Memory B cell (primary cell): ENCODE results near the gene PIBF1.
A peak's percentile ranks its signal among the peaks of the same experiment; 100 is the strongest.
"Not testable (repeated sequence)": the region's sequence is repeated elsewhere in the genome, so short reads cannot be mapped to it uniquely, and the experiment has no call there.

Experiments used
- ATAC-seq: fragments of 150-1000 bp; cut with Tn5 transposase; 2 replicates; pipeline ENCODE4 v1.10.0; 2021; ENCODE audit warnings: low read depth, mild to moderate bottlenecking, moderate library complexity
- DNase-seq, 2 donors: peaks; one replicate each; pipeline ENCODE4 v3.0.0; 2022; ENCODE audit warnings: low spot score in 2 of 2
- H3K27ac Mint-ChIP-seq: one replicate; pipeline ENCODE4 v1.8.0; 2022; ENCODE audit warnings: mild to moderate bottlenecking, moderate library complexity, mixed read lengths
- H3K27me3 Mint-ChIP-seq: one replicate; pipeline ENCODE4 v1.8.0; 2022; ENCODE audit warnings: mixed read lengths
- H3K36me3 Mint-ChIP-seq: one replicate; pipeline ENCODE4 v1.8.0; 2022; ENCODE audit warnings: mild to moderate bottlenecking, mixed read lengths
- H3K4me1 Mint-ChIP-seq: one replicate; pipeline ENCODE4 v1.8.0; 2022; ENCODE audit warnings: mixed read lengths
- H3K4me3 Mint-ChIP-seq: one replicate; pipeline ENCODE4 v1.8.0; 2022; ENCODE audit warnings: mild to moderate bottlenecking, moderate library complexity, mixed read lengths
- H3K9me3 Mint-ChIP-seq: one replicate; pipeline ENCODE4 v1.8.0; 2022; ENCODE audit warnings: mixed read lengths

The PIBF1 gene

GRCh38 chr13:72792640-72793039 lies 10.7 kb downstream of the PIBF1 start:
- no peak for ATAC-seq

GRCh38 chr13:72798817-72799216 lies 16.9 kb downstream of the PIBF1 start:
- H3K36me3 Mint-ChIP-seq = peaks cover 28% of the 10 kb centered on the region
- ATAC-seq (no peak), DNase-seq (no peak)
- H3K27me3 Mint-ChIP-seq = no peaks in the 10 kb centered on the region
- peaks cover 10% of the 10 kb centered on the region for H3K4me1 Mint-ChIP-seq
- no peak overlapping the region for H3K27ac Mint-ChIP-seq
- H3K9me3 Mint-ChIP-seq = no peaks in the 10 kb centered on the region
- H3K4me3 Mint-ChIP-seq = no peak overlapping the region

More at GRCh38 chr13:72792640-72793039, 10.7 kb downstream of the PIBF1 start:
- no peaks in the 10 kb centered on the region for H3K9me3 Mint-ChIP-seq
- peaks cover 14% of the 10 kb centered on the region for H3K4me1 Mint-ChIP-seq
- DNase-seq = no peak
- H3K36me3 Mint-ChIP-seq = peaks cover 32% of the 10 kb centered on the region
- H3K27ac Mint-ChIP-seq = no peak overlapping the region
- H3K27me3 Mint-ChIP-seq = no peaks in the 10 kb centered on the region
- H3K4me3 Mint-ChIP-seq = no peak overlapping the region

DNA sequence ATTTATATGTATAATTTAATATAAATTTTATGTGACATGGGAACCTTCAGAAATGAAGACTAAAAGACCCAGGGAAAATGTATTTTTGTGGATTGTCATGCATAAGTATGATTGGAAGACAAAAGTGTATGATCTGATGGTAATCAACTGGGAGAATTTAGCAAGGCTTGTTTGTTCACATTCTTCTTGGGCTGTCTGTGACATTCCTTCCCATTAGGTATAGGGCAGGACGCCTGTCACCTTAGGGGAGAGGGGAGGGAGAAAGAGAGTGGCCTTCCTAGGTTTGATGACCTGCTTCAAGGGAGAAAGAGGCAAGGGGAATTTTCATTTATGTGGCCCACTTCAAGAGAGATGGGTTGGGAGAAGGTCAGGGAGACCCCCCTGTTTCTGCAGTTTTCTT lies 22.4 kb downstream of the PIBF1 start:
- no peaks in the 10 kb centered on the region for H3K27me3 Mint-ChIP-seq
- DNase-seq (no peak), ATAC-seq (no peak)
- H3K9me3 Mint-ChIP-seq = no peaks in the 10 kb centered on the region
- peaks cover 17% of the 10 kb centered on the region for H3K36me3 Mint-ChIP-seq
- H3K4me3 Mint-ChIP-seq = no peak overlapping the region
- peaks cover 9% of the 10 kb centered on the region for H3K4me1 Mint-ChIP-seq
- H3K27ac Mint-ChIP-seq = peak overlapping the region; percentile 26

DNA sequence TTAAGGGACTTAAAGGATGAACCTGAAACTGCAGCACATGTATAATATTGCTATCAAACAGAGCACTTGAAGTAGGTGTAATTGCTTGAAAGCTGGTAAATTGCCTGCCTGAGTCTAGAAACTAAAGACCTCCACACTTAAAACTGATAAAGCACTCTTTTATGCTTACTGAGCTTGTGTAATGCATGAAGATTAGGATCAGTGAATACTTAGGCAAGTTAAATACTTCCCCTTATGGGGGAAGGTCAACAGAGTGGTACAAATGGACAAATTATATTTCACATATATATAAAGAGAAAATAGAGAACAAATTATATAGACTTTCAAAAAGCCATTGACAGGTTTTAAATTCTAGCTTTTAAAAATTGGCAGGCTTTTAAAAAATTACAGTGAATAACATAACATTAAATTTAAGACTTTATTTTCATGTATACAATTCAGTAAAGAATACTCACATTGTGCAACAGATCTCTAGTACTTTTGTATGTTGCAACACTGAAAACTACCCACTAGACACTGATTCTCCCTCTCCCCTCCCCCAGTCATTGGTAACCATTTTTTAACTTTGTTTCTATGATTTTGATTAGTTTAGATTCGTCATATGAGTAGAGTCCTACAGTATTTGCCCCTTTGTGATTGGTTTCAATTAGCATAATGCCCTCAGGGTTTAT lies 23.9 kb downstream of the PIBF1 start:
- no peak for ATAC-seq
- Mint-ChIP-seq H3K36me3 (peaks cover 15% of the 10 kb centered on the region), H3K27ac (no peak overlapping the region), H3K9me3 (no peaks in the 10 kb centered on the region), H3K27me3 (no peaks in the 10 kb centered on the region), H3K4me3 (no peak overlapping the region), H3K4me1 (peaks cover 7% of the 10 kb centered on the region)
- no peak for DNase-seq

DNA sequence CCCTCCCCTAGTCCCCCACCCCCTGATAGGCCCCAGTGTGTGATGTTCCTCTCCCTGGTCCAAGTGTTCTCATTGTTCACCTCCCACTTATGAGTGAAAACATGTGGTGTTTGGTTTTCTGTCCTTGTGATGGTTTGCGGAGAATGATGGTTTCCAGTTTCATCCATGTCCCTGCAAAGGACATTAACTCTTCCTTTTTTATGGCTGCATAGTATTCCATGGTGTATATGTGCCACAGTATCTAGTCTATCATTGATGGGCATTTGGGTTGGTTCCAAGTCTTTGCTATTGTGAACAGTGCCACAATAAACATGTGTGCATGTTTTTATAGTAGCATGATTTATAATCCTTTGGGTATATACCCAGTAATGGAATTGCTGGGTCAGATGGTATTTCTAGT lies 24.6 kb downstream of the PIBF1 start:
- H3K4me3 Mint-ChIP-seq, H3K27me3 Mint-ChIP-seq, DNase-seq, H3K4me1 Mint-ChIP-seq, H3K27ac Mint-ChIP-seq, ATAC-seq, H3K9me3 Mint-ChIP-seq: not testable (repeated sequence)
- peaks cover 13% of the 10 kb centered on the region for H3K36me3 Mint-ChIP-seq

DNA sequence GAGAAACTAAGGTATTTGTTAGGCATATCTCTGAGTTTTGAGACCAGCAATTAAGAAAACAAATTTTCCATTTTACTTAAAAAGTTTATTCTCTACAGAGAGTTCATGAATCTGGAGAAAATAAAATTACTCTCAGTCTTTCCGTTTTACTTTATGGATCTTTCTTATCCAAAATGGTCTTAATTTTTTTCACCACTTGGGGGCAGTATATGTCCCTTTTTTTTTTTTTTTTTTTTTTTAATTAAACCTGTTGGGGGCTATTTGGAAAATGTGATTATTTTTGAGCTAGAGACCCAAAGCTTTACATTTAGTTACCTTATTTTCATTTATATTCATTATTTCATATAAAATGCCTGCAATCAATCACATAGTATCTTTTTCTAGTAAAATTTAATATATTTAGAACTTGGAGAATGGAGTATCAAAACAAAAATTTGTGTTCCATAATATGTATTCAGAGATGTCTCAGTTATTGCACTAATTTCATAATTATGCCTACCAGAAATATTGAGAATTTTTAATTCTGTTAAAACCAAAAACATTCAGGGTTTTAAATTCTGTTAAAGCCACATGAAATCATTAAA lies 27.1 kb downstream of the PIBF1 start:
- Mint-ChIP-seq H3K9me3 (no peaks in the 10 kb centered on the region), H3K27ac (no peak overlapping the region), H3K36me3 (peaks cover 10% of the 10 kb centered on the region), H3K4me1 (no peaks in the 10 kb centered on the region), H3K4me3 (no peak overlapping the region), H3K27me3 (no peaks in the 10 kb centered on the region)
- peak in 1 of 2 donors; percentile 4 for DNase-seq
- no peak for ATAC-seq

DNA sequence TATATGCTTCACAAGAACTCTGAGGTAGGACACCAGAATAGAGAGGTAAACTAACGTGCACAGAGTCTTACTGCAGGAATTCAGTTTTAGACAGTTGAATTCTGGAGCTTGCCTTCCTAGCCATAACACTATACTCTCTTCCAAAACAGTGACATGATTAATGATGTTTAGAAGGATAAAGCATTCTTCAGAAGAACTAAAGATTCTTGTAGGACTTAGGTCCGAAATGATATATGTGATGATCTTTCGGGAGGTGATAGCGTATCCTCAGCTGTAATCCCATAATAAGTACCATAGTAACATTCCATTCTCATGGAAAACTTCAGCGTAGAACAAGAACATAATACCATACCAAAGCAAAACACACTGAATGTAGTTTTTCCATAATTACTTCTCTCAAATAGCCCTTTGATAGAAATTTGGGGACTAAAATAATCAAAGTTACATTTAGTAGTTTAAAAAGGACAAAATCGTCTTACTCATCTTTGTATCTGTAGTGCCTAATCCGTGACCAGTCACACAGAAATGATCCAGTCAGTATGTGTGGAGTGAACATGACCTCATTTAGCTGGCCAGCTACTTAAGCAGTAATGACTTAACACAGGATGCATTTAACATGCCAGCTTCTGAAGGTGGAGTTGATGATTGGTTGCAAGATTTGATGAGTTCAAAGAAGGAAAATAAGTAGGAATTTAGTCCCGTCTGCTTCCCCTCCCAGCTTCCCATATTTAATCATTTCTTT lies 38.4 kb downstream of the PIBF1 start:
- DNase-seq = no peak

GRCh38 chr13:72820898-72821279 lies 39.0 kb downstream of the PIBF1 start:
- DNase-seq (no peak), ATAC-seq (no peak)
- H3K9me3 Mint-ChIP-seq = no peaks in the 10 kb centered on the region
- H3K27ac Mint-ChIP-seq = no peak overlapping the region
- H3K4me1 Mint-ChIP-seq = no peaks in the 10 kb centered on the region
- no peak overlapping the region for H3K4me3 Mint-ChIP-seq
- no peaks in the 10 kb centered on the region for H3K27me3 Mint-ChIP-seq
- peaks cover 29% of the 10 kb centered on the region for H3K36me3 Mint-ChIP-seq

More for the DNA sequence above, 38.4 kb downstream of the PIBF1 start:
- ATAC-seq = no peak
- no peak overlapping the region for H3K27ac Mint-ChIP-seq
- H3K27me3 Mint-ChIP-seq = no peaks in the 10 kb centered on the region
- peaks cover 27% of the 10 kb centered on the region for H3K36me3 Mint-ChIP-seq
- no peaks in the 10 kb centered on the region for H3K4me1 Mint-ChIP-seq
- no peaks in the 10 kb centered on the region for H3K9me3 Mint-ChIP-seq
- no peak overlapping the region for H3K4me3 Mint-ChIP-seq

DNA sequence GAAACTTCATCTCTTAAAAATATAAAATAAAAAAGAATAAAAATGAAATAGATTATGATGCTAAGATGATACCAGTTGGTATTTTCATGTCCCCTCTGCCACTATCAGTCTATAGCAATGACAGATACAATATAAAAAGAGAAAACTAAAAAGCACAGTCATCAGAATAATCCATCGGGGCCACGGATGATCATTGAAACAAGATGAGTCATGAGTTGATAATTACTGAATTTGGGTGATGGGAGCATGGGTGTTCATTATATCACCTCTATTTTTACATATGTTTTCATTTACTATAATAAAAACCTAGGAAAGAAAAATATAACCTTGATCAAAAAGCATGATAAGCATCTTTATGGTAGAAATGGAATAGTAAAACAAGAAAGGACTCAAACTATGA lies 41.1 kb downstream of the PIBF1 start:
- no peak for DNase-seq
- no peak for ATAC-seq
- Mint-ChIP-seq H3K4me3 (no peak overlapping the region), H3K9me3 (no peaks in the 10 kb centered on the region), H3K4me1 (no peaks in the 10 kb centered on the region), H3K27me3 (no peaks in the 10 kb centered on the region), H3K36me3 (peaks cover 28% of the 10 kb centered on the region), H3K27ac (no peak overlapping the region)

- Mint-ChIP-seq H3K4me1 (peaks cover 2% of the 10 kb centered on the region), H3K4me3 (no peak overlapping the region), H3K36me3 (peaks cover 28% of the 10 kb centered on the region), H3K27me3 (no peaks in the 10 kb centered on the region), H3K27ac (no peak overlapping the region), H3K9me3 (no peaks in the 10 kb centered on the region)
- no peak for DNase-seq
- ATAC-seq = no peak
These were observed 41.8 kb downstream of the PIBF1 start for GRCh38 chr13:72823724-72824123.

DNA sequence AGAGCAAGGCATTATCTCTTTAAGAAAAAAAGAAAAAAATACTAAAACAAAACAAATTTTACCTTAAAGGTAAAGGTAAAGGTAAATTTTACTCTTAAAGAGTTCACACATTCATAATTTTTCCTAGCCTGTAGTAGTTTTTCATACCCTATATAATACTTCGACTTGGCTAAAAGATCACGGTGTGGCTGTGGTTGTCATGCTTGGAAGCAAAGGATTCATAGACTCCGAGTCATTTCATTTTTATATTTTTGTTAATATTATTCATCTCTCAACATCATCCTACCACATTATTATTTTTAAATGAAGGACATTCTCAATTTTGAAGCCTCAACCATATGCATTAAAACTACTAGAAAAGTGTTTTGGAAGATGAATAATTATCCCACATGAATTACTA lies 52.7 kb downstream of the PIBF1 start:
- H3K4me1 Mint-ChIP-seq = peaks cover 19% of the 10 kb centered on the region
- peaks cover 36% of the 10 kb centered on the region for H3K36me3 Mint-ChIP-seq
- H3K27ac Mint-ChIP-seq = no peak overlapping the region
- no peak for DNase-seq
- H3K4me3 Mint-ChIP-seq = no peak overlapping the region
- ATAC-seq = no peak
- H3K27me3 Mint-ChIP-seq = no peaks in the 10 kb centered on the region
- no peaks in the 10 kb centered on the region for H3K9me3 Mint-ChIP-seq

DNA sequence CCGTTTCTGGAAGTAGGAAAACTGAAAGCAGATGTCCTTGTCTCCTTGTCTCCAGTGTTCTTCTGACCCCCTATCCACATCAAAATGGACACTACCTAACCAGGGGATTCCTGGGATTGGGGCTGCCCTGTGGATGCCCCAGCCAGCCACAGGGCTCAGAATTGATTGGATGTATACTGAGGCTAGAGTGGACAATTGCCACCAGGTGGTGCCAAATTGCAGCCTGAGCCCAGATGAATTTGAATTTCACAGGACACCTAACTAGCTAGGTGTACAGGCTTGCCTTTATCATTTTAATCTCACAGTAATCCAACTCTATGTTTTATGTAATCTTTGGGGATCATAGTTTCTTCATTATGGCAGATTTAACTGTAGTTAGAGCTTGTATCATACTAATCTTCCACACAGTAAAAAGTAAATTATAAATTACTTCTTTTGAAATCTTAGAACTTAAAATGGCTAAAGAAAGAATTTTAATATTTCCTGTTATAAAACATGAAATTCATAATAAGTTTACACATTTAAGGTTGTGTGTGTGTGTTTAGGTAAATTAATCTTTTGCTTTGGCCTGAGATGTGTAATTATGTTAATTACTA lies 58.0 kb downstream of the PIBF1 start:
- Mint-ChIP-seq H3K4me1 (no peaks in the 10 kb centered on the region), H3K27me3 (no peaks in the 10 kb centered on the region), H3K4me3 (no peak overlapping the region), H3K36me3 (peaks cover 16% of the 10 kb centered on the region), H3K9me3 (no peaks in the 10 kb centered on the region), H3K27ac (no peak overlapping the region)
- DNase-seq (peak; percentile 5 to 12), ATAC-seq (peak; percentile 52)

- Mint-ChIP-seq H3K9me3 (peaks cover 3% of the 10 kb centered on the region), H3K27ac (no peak overlapping the region), H3K27me3 (no peaks in the 10 kb centered on the region), H3K4me3 (no peak overlapping the region), H3K36me3 (peaks cover 32% of the 10 kb centered on the region), H3K4me1 (no peaks in the 10 kb centered on the region)
- ATAC-seq (no peak), DNase-seq (no peak)
These were observed 61.1 kb downstream of the PIBF1 start for GRCh38 chr13:72842991-72843390.

GRCh38 chr13:72845148-72845547 lies 63.2 kb downstream of the PIBF1 start:
- H3K27ac Mint-ChIP-seq, ATAC-seq, H3K9me3 Mint-ChIP-seq, DNase-seq, H3K4me3 Mint-ChIP-seq, H3K27me3 Mint-ChIP-seq, H3K4me1 Mint-ChIP-seq: not testable (repeated sequence)
- peaks cover 33% of the 10 kb centered on the region for H3K36me3 Mint-ChIP-seq
